ENCODE measurements around the gene SLC66A1. TPM values are rescaled to one million over a fixed set of nuclear protein-coding genes. Genes with fewer than 3 reads are reported as not detected.
A peak's percentile ranks its signal among the peaks of the same experiment; 100 is the strongest.
"Not testable (repeated sequence)": the region's sequence is repeated elsewhere in the genome, so short reads cannot be mapped to it uniquely, and the experiment has no call there.

SLC66A1 gene
- total RNA-seq: 10 to 100 TPM in 1 of 2 donors, 1 to 10 TPM in 1; 9.5 to 10.5 TPM

- ATAC-seq (replicated peaks in 1 of 2) (peak; percentile 93 to 97), DNase-seq (peak; percentile 93 to 98)
- Mint-ChIP-seq H3K4me1 (ENCODE audit: low read depth) (peaks cover 54% of the 10 kb centered on the region), H3K27ac (peak within 1 kb of the TSS; percentile 56), H3K9me3 (no peaks in the 10 kb centered on the region), H3K36me3 (ENCODE audit: insufficient read depth in 2 of 2) (peaks cover 4 to 6% of the 10 kb centered on the region in 2 donors), H3K4me3 (peak within 1 kb of the TSS; percentile 88 to 94), H3K27me3 (ENCODE audit: low read depth) (no peaks in the 10 kb centered on the region)
Measured at GRCh38 chr1:19311931-19312781, at the start of gene SLC66A1, which contains the start of gene AKR7A2. Gene SLC66A1 (plus strand): TSS chr1:19312326. CDS start chr1:19317678, 5,352 bp downstream. Gene AKR7A2 (minus strand): TSS chr1:19312144. CDS start chr1:19312124, 20 bp downstream.

- DNase-seq (no peak), ATAC-seq (replicated peaks in 1 of 2) (no peak)
- Mint-ChIP-seq H3K27ac (no peak overlapping the region), H3K27me3 (ENCODE audit: low read depth) (no peaks in the 10 kb centered on the region), H3K9me3 (no peaks in the 10 kb centered on the region), H3K4me1 (ENCODE audit: low read depth) (no peaks in the 10 kb centered on the region), H3K36me3 (ENCODE audit: insufficient read depth in 2 of 2) (peaks cover 1 to 6% of the 10 kb centered on the region in 2 donors), H3K4me3 (no peak overlapping the region)
Measured at GRCh38 chr1:19262744-19263143, 49.4 kb upstream of the SLC66A1 start.

- Mint-ChIP-seq H3K9me3 (no peaks in the 10 kb centered on the region), H3K27me3 (ENCODE audit: low read depth) (peaks cover 14% of the 10 kb centered on the region), H3K4me3 (no peak overlapping the region), H3K27ac (no peak overlapping the region), H3K4me1 (ENCODE audit: low read depth) (peaks cover 4% of the 10 kb centered on the region), H3K36me3 (ENCODE audit: insufficient read depth in 2 of 2) (peaks cover 0 to 7% of the 10 kb centered on the region in 2 donors)
- peak in 1 of 2 donors; percentile 24 for ATAC-seq (replicated peaks in 1 of 2)
- no peak for DNase-seq
Measured at GRCh38 chr1:19268445-19268844, 43.7 kb upstream of the SLC66A1 start.

GRCh38 chr1:19269427-19270342 is 42.4 kb upstream of the SLC66A1 start:
- Mint-ChIP-seq H3K36me3 (ENCODE audit: insufficient read depth in 2 of 2) (peaks cover 3 to 10% of the 10 kb centered on the region in 2 donors), H3K27me3 (ENCODE audit: low read depth) (peaks cover 15% of the 10 kb centered on the region)
- DNase-seq; H3K27ac Mint-ChIP-seq; H3K9me3 Mint-ChIP-seq; ATAC-seq (replicated peaks in 1 of 2); H3K4me3 Mint-ChIP-seq; H3K4me1 Mint-ChIP-seq (ENCODE audit: low read depth): not testable (repeated sequence)

- H3K4me1 Mint-ChIP-seq (ENCODE audit: low read depth); H3K27ac Mint-ChIP-seq: not testable (repeated sequence)
Measured at GRCh38 chr1:19270343-19270730, 41.8 kb upstream of the SLC66A1 start.

GRCh38 chr1:19272064-19272463 is 40.1 kb upstream of the SLC66A1 start:
- Mint-ChIP-seq H3K9me3 (no peaks in the 10 kb centered on the region), H3K4me3 (no peak overlapping the region), H3K4me1 (ENCODE audit: low read depth) (peaks cover 5% of the 10 kb centered on the region), H3K36me3 (ENCODE audit: insufficient read depth in 2 of 2) (peaks cover 3 to 10% of the 10 kb centered on the region in 2 donors), H3K27ac (no peak overlapping the region), H3K27me3 (ENCODE audit: low read depth) (peaks cover 15% of the 10 kb centered on the region)
- DNase-seq (no peak), ATAC-seq (replicated peaks in 1 of 2) (no peak)

More at GRCh38 chr1:19270343-19270730, 41.8 kb upstream of the SLC66A1 start:
- H3K9me3 Mint-ChIP-seq, DNase-seq, H3K4me3 Mint-ChIP-seq: not testable (repeated sequence)
- H3K27me3 Mint-ChIP-seq (ENCODE audit: low read depth): peaks cover 15% of the 10 kb centered on the region
- ATAC-seq (replicated peaks in 1 of 2): peak in 1 of 2 donors; percentile 22
- H3K36me3 Mint-ChIP-seq (ENCODE audit: insufficient read depth in 2 of 2): peaks cover 3 to 10% of the 10 kb centered on the region in 2 donors

- peaks cover 15% of the 10 kb centered on the region for H3K27me3 Mint-ChIP-seq (ENCODE audit: low read depth)
- ATAC-seq (replicated peaks in 1 of 2): no peak
- H3K4me3 Mint-ChIP-seq: peak overlapping the region; percentile 39 to 46
- H3K36me3 Mint-ChIP-seq (ENCODE audit: insufficient read depth in 2 of 2): peaks cover 3 to 10% of the 10 kb centered on the region in 2 donors
- H3K4me1 Mint-ChIP-seq (ENCODE audit: low read depth): peaks cover 5% of the 10 kb centered on the region
- H3K27ac Mint-ChIP-seq: no peak overlapping the region
- no peak for DNase-seq
- H3K9me3 Mint-ChIP-seq: no peaks in the 10 kb centered on the region
Measured at GRCh38 chr1:19273106-19273843, 38.9 kb upstream of the SLC66A1 start.

- not testable (repeated sequence) for H3K4me3 Mint-ChIP-seq
Measured at GRCh38 chr1:19273844-19274531, 38.1 kb upstream of the SLC66A1 start.

GRCh38 chr1:19274636-19275035 is 37.5 kb upstream of the SLC66A1 start:
- peaks cover 3 to 10% of the 10 kb centered on the region in 2 donors for H3K36me3 Mint-ChIP-seq (ENCODE audit: insufficient read depth in 2 of 2)
- no peak overlapping the region for H3K27ac Mint-ChIP-seq
- peaks cover 5% of the 10 kb centered on the region for H3K4me1 Mint-ChIP-seq (ENCODE audit: low read depth)
- H3K4me3 Mint-ChIP-seq: no peak overlapping the region
- peaks cover 15% of the 10 kb centered on the region for H3K27me3 Mint-ChIP-seq (ENCODE audit: low read depth)
- DNase-seq (no peak), ATAC-seq (replicated peaks in 1 of 2) (no peak)
- no peaks in the 10 kb centered on the region for H3K9me3 Mint-ChIP-seq

More at GRCh38 chr1:19273844-19274531, 38.1 kb upstream of the SLC66A1 start:
- not testable (repeated sequence) for DNase-seq; H3K9me3 Mint-ChIP-seq; H3K27ac Mint-ChIP-seq; H3K4me1 Mint-ChIP-seq (ENCODE audit: low read depth)
- H3K27me3 Mint-ChIP-seq (ENCODE audit: low read depth): peaks cover 15% of the 10 kb centered on the region
- peaks cover 3 to 10% of the 10 kb centered on the region in 2 donors for H3K36me3 Mint-ChIP-seq (ENCODE audit: insufficient read depth in 2 of 2)
- peak; percentile 53 to 64 for ATAC-seq (replicated peaks in 1 of 2)

- Mint-ChIP-seq H3K9me3 (no peaks in the 10 kb centered on the region), H3K4me1 (ENCODE audit: low read depth) (peaks cover 2% of the 10 kb centered on the region), H3K27me3 (ENCODE audit: low read depth) (peaks cover 11% of the 10 kb centered on the region), H3K4me3 (no peak overlapping the region), H3K36me3 (ENCODE audit: insufficient read depth in 2 of 2) (no peaks in the 10 kb centered on the region), H3K27ac (no peak overlapping the region)
- DNase-seq (no peak), ATAC-seq (replicated peaks in 1 of 2) (no peak)
Measured at GRCh38 chr1:19283891-19284290, 28.2 kb upstream of the SLC66A1 start.

- ATAC-seq (replicated peaks in 1 of 2) (no peak), DNase-seq (no peak)
- Mint-ChIP-seq H3K27ac (no peak overlapping the region), H3K27me3 (ENCODE audit: low read depth) (peaks cover 21% of the 10 kb centered on the region), H3K9me3 (peaks cover 0 to 2% of the 10 kb centered on the region in 2 donors), H3K4me3 (no peak overlapping the region), H3K4me1 (ENCODE audit: low read depth) (peaks cover 7% of the 10 kb centered on the region), H3K36me3 (ENCODE audit: insufficient read depth in 2 of 2) (peaks cover 1 to 2% of the 10 kb centered on the region in 2 donors)
Measured at GRCh38 chr1:19284881-19285280, 27.2 kb upstream of the SLC66A1 start.

- H3K4me3 Mint-ChIP-seq; ATAC-seq (replicated peaks in 1 of 2); DNase-seq; H3K9me3 Mint-ChIP-seq; H3K4me1 Mint-ChIP-seq (ENCODE audit: low read depth); H3K27ac Mint-ChIP-seq; H3K36me3 Mint-ChIP-seq (ENCODE audit: insufficient read depth in 2 of 2): not testable (repeated sequence)
- H3K27me3 Mint-ChIP-seq (ENCODE audit: low read depth): peaks cover 22% of the 10 kb centered on the region
Measured at GRCh38 chr1:19285366-19285765, 26.8 kb upstream of the SLC66A1 start.
